ENCODE results near the gene DGKD.

The DGKD gene

DNA sequence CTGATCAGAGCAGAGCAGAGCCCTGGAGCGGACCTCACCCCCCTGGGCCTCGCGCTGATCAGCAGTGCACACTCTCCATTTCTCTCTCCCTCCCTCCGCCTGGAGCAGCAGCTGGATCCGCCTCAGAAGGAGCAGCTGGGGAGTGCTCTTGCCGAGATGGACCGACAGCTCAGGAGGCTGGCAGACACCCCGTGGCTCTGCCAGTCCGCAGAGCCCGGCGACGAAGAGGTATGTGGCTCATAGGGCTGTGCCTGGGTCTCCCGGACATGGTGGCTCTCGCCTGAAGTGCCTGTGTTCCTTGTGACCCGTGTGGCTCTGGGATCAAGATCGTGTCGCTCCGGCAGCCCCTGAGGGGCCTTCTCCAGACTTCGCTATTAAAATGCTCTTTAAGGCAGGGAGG is 109.8 kb downstream of the DGKD start:
- no peak for DNase-seq

GRCh38 chr2:233464531-233465240 is 110.4 kb downstream of the DGKD start:
- DNase-seq: no peak

DNA sequence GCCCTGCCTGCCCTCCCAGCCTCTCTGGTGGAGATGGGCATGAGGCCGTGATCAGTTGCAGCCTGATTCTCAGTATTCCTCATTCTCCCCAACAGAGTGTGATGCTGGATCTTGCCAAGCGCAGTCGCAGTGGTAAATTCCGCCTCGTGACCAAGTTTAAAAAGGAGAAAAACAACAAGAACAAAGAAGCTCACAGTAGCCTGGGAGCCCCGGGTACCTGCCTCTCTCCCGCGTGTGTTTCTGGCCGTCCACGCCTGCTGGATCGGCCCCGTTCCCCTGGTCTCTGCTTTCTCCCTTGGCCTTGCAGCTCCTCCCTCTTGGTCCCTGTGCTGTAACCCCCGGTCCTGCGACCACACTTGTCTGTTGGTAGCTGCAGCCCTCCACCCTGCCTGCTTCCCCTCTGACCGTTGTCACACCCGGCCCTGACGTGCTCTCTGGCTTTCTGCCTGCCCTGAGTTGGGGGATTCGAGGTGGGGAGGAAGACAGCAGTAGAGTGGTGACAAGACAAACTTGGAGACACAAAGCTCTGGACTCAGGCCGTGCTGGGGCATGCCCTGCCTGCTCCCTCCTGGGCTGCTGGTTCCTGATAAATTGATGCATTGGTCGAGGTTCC is 112.8 kb downstream of the DGKD start:
- no peak for DNase-seq

- no peak for DNase-seq
Observed at GRCh38 chr2:233468047-233468740, 113.9 kb downstream of the DGKD start.

DNA sequence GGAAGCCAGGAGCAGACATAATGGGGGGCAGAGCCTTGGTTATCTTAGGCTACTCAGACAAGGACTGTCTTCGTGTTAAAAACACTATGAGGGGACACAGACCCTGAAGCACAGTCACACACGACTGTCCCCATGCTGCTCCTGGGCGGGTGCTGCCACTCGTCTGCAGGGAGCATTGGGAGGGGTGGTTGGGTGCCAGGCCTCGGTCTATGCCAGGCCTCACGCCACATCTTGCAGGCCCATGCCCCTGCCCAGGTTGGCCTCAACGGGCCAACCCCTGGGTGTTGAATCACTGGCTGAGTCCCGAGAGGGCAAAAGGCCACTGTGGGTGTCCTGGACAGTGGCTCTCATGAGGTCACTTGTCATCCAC is 114.4 kb downstream of the DGKD start:
- no peak for DNase-seq

GRCh38 chr2:233469261-233470010 is 115.1 kb downstream of the DGKD start:
- no peak for DNase-seq

DNA sequence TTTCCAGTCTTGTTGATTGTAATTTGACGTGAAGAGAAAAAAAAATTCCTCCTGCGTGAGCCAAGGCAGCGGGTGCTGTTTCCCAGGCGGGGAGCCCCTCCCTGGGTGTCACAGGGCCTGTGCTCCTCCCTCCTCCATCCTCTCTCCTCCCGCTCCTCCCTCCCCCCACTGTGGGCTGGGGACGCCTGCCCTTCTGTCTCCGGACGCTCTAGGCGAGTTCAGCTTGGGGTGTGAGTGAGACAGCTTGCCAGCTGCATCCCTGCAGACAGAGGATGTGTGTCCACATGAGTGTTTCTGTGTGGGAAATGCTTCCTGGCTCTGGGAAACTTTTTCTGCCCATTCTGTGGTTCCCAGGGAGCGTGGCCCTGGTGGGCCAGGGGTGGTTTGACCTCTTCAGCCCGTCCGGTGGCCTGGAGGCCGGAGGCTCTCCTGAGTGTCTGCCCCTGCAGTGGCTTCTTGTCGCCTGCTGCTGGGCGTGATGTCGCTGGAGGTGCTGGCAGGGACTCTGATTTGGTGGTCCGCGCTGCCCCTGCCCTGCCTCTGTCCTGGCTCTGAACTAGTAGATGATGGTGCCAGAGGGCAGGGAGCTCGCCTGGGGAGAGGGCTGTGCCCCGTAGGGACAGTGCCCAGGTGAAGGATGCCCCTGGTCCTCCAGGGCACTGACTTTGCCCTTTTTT is 115.9 kb downstream of the DGKD start:
- no peak for DNase-seq

GRCh38 chr2:233470839-233471238 is 116.5 kb downstream of the DGKD start:
- no peak for DNase-seq

- no peak for DNase-seq
Observed at GRCh38 chr2:233471291-233472035, 117.2 kb downstream of the DGKD start.

- no peak for DNase-seq
Observed at GRCh38 chr2:233473386-233473791, 119.1 kb downstream of the DGKD start.

DNA sequence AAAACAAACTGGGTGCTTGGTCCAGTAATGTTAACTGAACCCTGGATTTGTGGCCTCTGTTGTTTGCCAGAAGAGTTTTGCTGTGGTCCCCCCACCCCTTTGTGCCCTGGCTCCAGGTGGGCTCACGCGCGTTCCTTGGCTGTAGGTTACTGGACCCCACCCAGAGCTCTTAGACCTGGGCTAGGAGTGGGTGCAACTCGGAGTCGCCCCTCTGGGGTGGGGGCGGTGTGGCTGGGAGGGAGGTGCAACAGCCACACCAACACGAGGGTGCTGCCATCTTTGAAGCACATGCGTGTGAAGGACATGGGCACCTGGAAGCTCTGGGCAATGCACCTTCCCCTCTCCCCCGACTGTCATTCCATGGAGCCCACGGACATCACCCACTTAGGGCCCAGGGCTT is 119.6 kb downstream of the DGKD start:
- no peak for DNase-seq

GRCh38 chr2:233474308-233475160 is 120.2 kb downstream of the DGKD start:
- DNase-seq: no peak

DNA sequence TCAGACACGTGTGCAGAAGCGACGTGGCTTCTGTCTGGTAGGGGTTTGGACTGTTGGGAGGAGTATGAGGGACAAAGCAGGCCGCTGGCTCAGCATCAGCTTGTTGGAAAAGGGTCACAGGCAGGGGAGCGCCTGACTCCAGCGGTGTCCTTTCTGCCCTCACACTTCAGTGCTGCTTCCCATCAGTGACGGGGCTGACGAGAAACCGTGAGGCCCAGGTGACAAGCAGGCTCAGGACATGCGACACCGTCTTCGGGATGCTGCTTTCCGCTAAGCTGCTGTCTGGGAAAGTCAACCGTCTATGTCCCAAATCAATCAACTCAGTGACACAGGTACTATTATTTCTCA is 121.7 kb downstream of the DGKD start:
- no peak for DNase-seq

GRCh38 chr2:233476651-233477547 is 122.6 kb downstream of the DGKD start:
- DNase-seq: no peak

- DNase-seq: no peak
Observed at GRCh38 chr2:233477548-233478433, 123.5 kb downstream of the DGKD start.

DNA sequence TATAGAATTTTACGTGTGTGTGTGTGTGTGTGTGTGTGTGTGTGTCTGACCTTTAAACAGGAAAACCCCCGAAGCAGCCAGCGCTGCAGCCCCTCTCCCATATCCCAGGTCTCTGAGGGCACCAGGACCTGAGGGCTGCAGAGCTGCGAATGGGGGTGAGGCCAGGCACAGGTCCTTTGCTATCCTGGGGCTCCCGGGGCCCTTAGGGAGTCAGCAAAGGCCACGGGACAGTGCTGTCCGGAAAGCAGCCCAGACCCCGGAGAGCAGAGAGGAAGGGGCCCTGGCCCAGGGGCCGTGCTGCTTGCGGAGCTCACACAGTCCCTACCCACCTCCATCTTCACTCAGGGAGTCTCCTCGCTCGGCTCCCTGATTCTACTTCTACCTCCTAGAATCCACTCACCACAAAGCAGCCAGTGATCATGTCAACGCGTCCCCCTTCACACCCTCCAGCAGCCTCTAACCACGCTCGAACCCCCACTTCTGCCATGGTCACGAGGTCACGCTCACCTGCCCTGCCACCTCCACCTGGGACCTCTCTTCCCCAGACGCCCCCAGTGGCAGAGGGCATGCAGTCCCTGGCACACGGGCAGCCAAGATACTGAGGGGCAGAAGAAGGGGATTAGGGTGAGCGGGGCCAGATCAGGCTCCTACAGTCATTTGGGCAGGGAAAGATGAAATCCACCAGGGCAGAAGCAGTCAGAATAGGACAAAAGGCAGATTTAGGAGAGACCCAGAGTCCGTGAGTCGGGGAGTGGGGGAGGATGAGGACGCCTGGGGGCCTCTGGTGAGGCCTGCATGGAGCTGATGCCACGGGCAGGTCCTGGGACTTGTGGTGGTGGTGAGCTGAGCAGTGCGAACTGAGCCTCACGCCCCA is 125.6 kb downstream of the DGKD start:
- DNase-seq: no peak

- no peak for DNase-seq
Observed at GRCh38 chr2:233480490-233481202, 126.4 kb downstream of the DGKD start.

All from amniotic stem cell (primary cell).